HS-5 (cell line): Measurements from ENCODE around the gene PTTG1.

Source experiments
- DNase-seq: peaks from one replicate; pipeline ENCODE4 v3.0.0-alpha.2; 2012; ENCODE audit warnings: low read depth

PTTG1 gene

GRCh38 chr5:160473681-160474080, 52.0 kb downstream of the PTTG1 start:
- DNase-seq, result no peak

DNA sequence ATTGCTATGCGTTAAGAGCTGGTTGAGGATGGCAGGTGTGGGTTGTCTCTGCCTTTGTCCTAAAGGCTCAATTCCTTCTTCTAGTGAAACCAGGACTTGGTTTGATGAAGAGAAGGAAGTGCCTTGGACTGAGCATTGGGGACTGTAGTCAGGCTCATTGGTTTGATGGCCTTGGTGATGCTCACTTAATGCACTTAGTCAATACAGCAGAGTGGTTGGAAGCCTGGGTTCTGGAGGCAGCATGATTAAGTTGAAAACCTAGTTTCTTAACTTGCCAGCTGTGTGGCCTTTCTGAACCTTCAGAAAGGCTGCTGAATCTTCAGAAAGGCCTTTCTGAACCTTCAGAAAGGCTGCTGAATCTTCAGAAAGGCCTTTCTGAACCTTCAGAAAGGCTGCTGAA, 52.4 kb downstream of the PTTG1 start:
- no peak for DNase-seq

- DNase-seq, result no peak
Measured at GRCh38 chr5:160475864-160476438, 54.3 kb downstream of the PTTG1 start.

- no peak for DNase-seq
Measured at GRCh38 chr5:160477266-160477970, 55.8 kb downstream of the PTTG1 start.

DNA sequence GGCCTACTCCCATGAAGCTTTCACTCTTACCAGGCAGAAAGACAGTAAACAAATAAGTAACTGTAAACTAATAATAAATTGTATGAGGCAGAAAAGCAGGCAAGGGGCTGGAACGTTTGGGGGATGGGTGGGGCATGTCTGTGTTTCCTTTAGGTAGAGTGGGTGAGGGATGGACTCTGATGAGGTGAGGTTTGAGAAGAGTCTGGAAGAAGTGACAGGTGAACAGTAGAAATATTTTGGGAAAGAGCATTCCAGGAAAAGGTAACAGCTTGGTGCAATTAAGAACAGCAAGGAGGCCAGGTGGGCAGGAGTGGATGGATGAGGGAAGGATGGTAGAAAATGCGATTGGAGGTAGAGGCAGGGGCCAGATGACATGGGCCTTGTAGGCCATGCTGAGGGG, 56.5 kb downstream of the PTTG1 start:
- DNase-seq, result no peak
